ENCODE measurements around the gene RTP5. TPM values are rescaled to one million over a fixed set of nuclear protein-coding genes. Genes with fewer than 3 reads are reported as not detected.

RTP5 gene
- total RNA-seq, 3 donors from 2014 or later: 0.15 TPM; not detected in 2

- H3K27ac ChIP-seq: no peak overlapping the region
- intact Hi-C loops (cut with DNase I; ENCODE audit: low total_unique reads): no loop called here
- peaks cover 0 to 67% of the 10 kb centered on the region in 2 donors for H3K27me3 ChIP-seq
Measured at GRCh38 chr2:241864850-241865213, 4.7 kb upstream of the RTP5 start.

GRCh38 chr2:241865416-241865956 is 4.0 kb upstream of the RTP5 start:
- Histone ChIP-seq H3K27me3 (peaks cover 0 to 74% of the 10 kb centered on the region in 2 donors), H3K9me3 (no peaks in the 10 kb centered on the region), H3K4me1 (no peaks in the 10 kb centered on the region), H3K4me3 (no peak overlapping the region), H3K36me3 (no peaks in the 10 kb centered on the region), H3K27ac (no peak overlapping the region)
- no peak for DNase-seq (ENCODE audit: low spot score in 2 of 2)
- TF ChIP-seq CTCF (IDR thresholded peaks at IDR 0.05): no peak
- no peak for TF ChIP-seq POLR2A (IDR thresholded peaks at IDR 0.05)
- no peak for TF ChIP-seq POLR2AphosphoS5 (IDR thresholded peaks at IDR 0.05)
- intact Hi-C loops (cut with DNase I; ENCODE audit: low total_unique reads): no loop called here

More at GRCh38 chr2:241864850-241865213, 4.7 kb upstream of the RTP5 start:
- Histone ChIP-seq H3K4me1 (no peaks in the 10 kb centered on the region), H3K36me3 (no peaks in the 10 kb centered on the region), H3K4me3 (no peak overlapping the region), H3K9me3 (no peaks in the 10 kb centered on the region)
- no peak for DNase-seq (ENCODE audit: low spot score in 2 of 2)
- TF ChIP-seq CTCF (IDR thresholded peaks at IDR 0.05): no peak
- TF ChIP-seq POLR2AphosphoS5 (IDR thresholded peaks at IDR 0.05): no peak
- TF ChIP-seq POLR2A (IDR thresholded peaks at IDR 0.05): no peak

GRCh38 chr2:241865957-241866789 is 3.4 kb upstream of the RTP5 start:
- Histone ChIP-seq H3K27me3 (peaks cover 0 to 77% of the 10 kb centered on the region in 2 donors), H3K27ac (no peak overlapping the region), H3K9me3 (no peaks in the 10 kb centered on the region), H3K4me1 (no peaks in the 10 kb centered on the region), H3K4me3 (no peak overlapping the region), H3K36me3 (no peaks in the 10 kb centered on the region)
- no peak for TF ChIP-seq CTCF (IDR thresholded peaks at IDR 0.05)
- TF ChIP-seq POLR2A (IDR thresholded peaks at IDR 0.05): no peak
- no peak for TF ChIP-seq POLR2AphosphoS5 (IDR thresholded peaks at IDR 0.05)
- intact Hi-C loops (cut with DNase I; ENCODE audit: low total_unique reads): no loop called here
- no peak for DNase-seq (ENCODE audit: low spot score in 2 of 2)

GRCh38 chr2:241866790-241867645 is 2.5 kb upstream of the RTP5 start:
- H3K9me3 ChIP-seq: no peaks in the 10 kb centered on the region
- no peak overlapping the region for H3K4me3 ChIP-seq
- no peaks in the 10 kb centered on the region for H3K4me1 ChIP-seq
- H3K27ac ChIP-seq: no peak overlapping the region
- H3K27me3 ChIP-seq: peaks cover 0 to 77% of the 10 kb centered on the region in 2 donors
- H3K36me3 ChIP-seq: no peaks in the 10 kb centered on the region
- DNase-seq (ENCODE audit: low spot score in 2 of 2): no peak
- TF ChIP-seq POLR2A (IDR thresholded peaks at IDR 0.05) (no peak), POLR2AphosphoS5 (IDR thresholded peaks at IDR 0.05) (no peak), CTCF (IDR thresholded peaks at IDR 0.05) (no peak)
- intact Hi-C loops (cut with DNase I; ENCODE audit: low total_unique reads): no loop called here

Data from breast epithelium (tissue), 4 donors.